Measurements from ENCODE around the gene MRPL23. TPM values are rescaled to one million over a fixed set of nuclear protein-coding genes. Genes with fewer than 3 reads are reported as not detected.

The MRPL23 gene
- total and polyA plus RNA-seq, 2 donors (not counting 3 experiments of a cell fraction or from before 2014, with no cell fraction given): 72.7 to 222 TPM

GRCh38 chr11:1983601-1983961, 36.4 kb downstream of the MRPL23 start:
- FAIRE-seq: no peak
- Histone ChIP-seq H3K36me3 (ENCODE audit: control insufficient read depth in 2 of 2, extremely low read depth in 1 of 2, insufficient read depth in 2 of 2, low read length in 2 of 2) (no peaks in the 10 kb centered on the region), H2AFZ (ENCODE audit: low read depth, low read length) (no peak overlapping the region), H4K20me1 (replicated peaks; ENCODE audit: control insufficient read depth, extremely low read depth, insufficient read depth, low read length) (no peaks in the 10 kb centered on the region), H3K9me3 (replicated peaks; ENCODE audit: control insufficient read depth, insufficient read depth, low read length) (no peaks in the 10 kb centered on the region), H3K4me1 (ENCODE audit: control insufficient read depth, extremely low read depth, insufficient read depth, low read length) (no peaks in the 10 kb centered on the region), H3K27ac (ENCODE audit: insufficient read depth, low read depth, low read length) (no peak overlapping the region), H3K9ac (replicated peaks; ENCODE audit: extremely low read depth, insufficient read depth, low read length) (no peak overlapping the region), H3K4me2 (ENCODE audit: insufficient read depth, low read length) (no peak overlapping the region), H3K79me2 (ENCODE audit: control insufficient read depth, insufficient read depth, low read length) (no peaks in the 10 kb centered on the region), H3K27me3 (ENCODE audit: control insufficient read depth in 2 of 2, insufficient read depth in 2 of 2, low read length in 2 of 2) (no peaks in the 10 kb centered on the region), H3K9me1 (replicated peaks; ENCODE audit: control insufficient read depth, extremely low read depth, insufficient read depth, low read length) (no peaks in the 10 kb centered on the region), H3K4me3 (replicated peaks in 1 of 3; ENCODE audit: insufficient read depth in 1 of 3, low read depth in 1 of 3, low read length in 3 of 3) (no peak overlapping the region)
- no peak for DNase-seq (ENCODE audit: low read depth, low spot score)
- BruUV-seq (replicated peaks): no TSS peak
- intact Hi-C loops (cut with micrococcal nuclease) (no loop called here), dilution Hi-C loops (cut with MboI; ENCODE audit: extremely low pct_ligation_motif_present, low sequenced_read_pairs) (no loop called here)
- CTCF ChIA-PET: interaction anchor here (1.3 kb wide), 1 partner anchor 101 kb away, joined by 4 read pairs; no protein-coding TSS in a partner anchor
- POLR2A ChIA-PET: no interaction called here
- TF ChIP-seq POLR2A (IDR thresholded peaks at IDR 0.05; ENCODE audit: low read depth, low read length) (no peak), JUN (IDR thresholded peaks at IDR 0.05; ENCODE audit: borderline replicate concordance, insufficient read depth, insufficient read length, low read depth) (no peak), POLR2AphosphoS5 (IDR thresholded peaks at IDR 0.05; ENCODE audit: insufficient read depth, low read depth, low read length) (no peak), GATA2 (IDR thresholded peaks at IDR 0.05; ENCODE audit: insufficient read depth, insufficient read length, low read depth, low read length) (no peak), FOS (IDR thresholded peaks at IDR 0.05; ENCODE audit: borderline replicate concordance, insufficient read depth, low read length) (no peak), MYC (IDR thresholded peaks at IDR 0.05; ENCODE audit: low read depth, low read length) (no peak), EZH2 (IDR thresholded peaks at IDR 0.05; ENCODE audit: borderline replicate concordance, low read depth, low read length, severe bottlenecking) (no peak)
- TF ChIP-seq, protein P1, sequence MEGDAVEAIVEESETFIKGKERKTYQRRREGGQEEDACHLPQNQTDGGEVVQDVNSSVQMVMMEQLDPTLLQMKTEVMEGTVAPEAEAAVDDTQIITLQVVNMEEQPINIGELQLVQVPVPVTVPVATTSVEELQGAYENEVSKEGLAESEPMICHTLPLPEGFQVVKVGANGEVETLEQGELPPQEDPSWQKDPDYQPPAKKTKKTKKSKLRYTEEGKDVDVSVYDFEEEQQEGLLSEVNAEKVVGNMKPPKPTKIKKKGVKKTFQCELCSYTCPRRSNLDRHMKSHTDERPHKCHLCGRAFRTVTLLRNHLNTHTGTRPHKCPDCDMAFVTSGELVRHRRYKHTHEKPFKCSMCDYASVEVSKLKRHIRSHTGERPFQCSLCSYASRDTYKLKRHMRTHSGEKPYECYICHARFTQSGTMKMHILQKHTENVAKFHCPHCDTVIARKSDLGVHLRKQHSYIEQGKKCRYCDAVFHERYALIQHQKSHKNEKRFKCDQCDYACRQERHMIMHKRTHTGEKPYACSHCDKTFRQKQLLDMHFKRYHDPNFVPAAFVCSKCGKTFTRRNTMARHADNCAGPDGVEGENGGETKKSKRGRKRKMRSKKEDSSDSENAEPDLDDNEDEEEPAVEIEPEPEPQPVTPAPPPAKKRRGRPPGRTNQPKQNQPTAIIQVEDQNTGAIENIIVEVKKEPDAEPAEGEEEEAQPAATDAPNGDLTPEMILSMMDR (IDR thresholded peaks at IDR 0.05; ENCODE audit: extremely low read depth in 1 of 2, insufficient read depth in 1 of 2, low read depth in 1 of 2, low read length in 2 of 2): no peak
- TF ChIP-seq, protein P2, sequence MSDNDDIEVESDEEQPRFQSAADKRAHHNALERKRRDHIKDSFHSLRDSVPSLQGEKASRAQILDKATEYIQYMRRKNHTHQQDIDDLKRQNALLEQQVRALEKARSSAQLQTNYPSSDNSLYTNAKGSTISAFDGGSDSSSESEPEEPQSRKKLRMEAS (IDR thresholded peaks at IDR 0.05; ENCODE audit: insufficient read depth, insufficient read length): no peak
